Activated naive CD8-positive, alpha-beta T cell treated with anti-CD3 and anti-CD28 coated beads, Interleukin-2, amount 10 ng/mL, durations not matched to agents 7 days and 5 days (primary cell): ENCODE data around the gene CRACDL. TPM values are rescaled to one million over a fixed set of nuclear protein-coding genes. Genes with fewer than 3 reads are reported as not detected.

Source experiments
- ATAC-seq: fragments of 150-1000 bp; cut with Tn5 transposase; one replicate; pipeline ENCODE4 v1.10.0; 2021; ENCODE audit warnings: low read depth, moderate library complexity
- POLR2A ChIA-PET: fragments of 350-600 bp; sonication (Branson Sonifier 250); formaldehyde crosslinking; loops from one replicate; lab custom pipeline; 2021; ENCODE audit warnings: antibody characterized with exemption; lab: Charles Lee
- DNase-seq: peaks from one replicate; pipeline ENCODE4 v3.0.0; 2021
- H3K27ac Mint-ChIP-seq: one replicate; pipeline ENCODE4 v1.8.0; 2022; ENCODE audit warnings: mild to moderate bottlenecking, mixed read lengths
- H3K27me3 Mint-ChIP-seq: one replicate; pipeline ENCODE4 v1.8.0; 2022; ENCODE audit warnings: mild to moderate bottlenecking, moderate library complexity, mixed read lengths
- H3K36me3 Mint-ChIP-seq: one replicate; pipeline ENCODE4 v1.8.0; 2021; ENCODE audit warnings: mild to moderate bottlenecking, mixed read lengths
- H3K4me1 Mint-ChIP-seq: one replicate; pipeline ENCODE4 v1.8.0; 2021; ENCODE audit warnings: mixed read lengths
- H3K4me3 Mint-ChIP-seq: one replicate; pipeline ENCODE4 v1.8.0; 2022; ENCODE audit warnings: mild to moderate bottlenecking, moderate library complexity, mixed read lengths
- H3K9me3 Mint-ChIP-seq: one replicate; pipeline ENCODE4 v1.8.0; 2021; ENCODE audit warnings: mixed read lengths
- total RNA-seq, 2 experiments: library from RNA; stranded (reverse); gene quantifications; one replicate each; pipeline ENCODE4 v1.2.3, GENCODE V29; 2021

CRACDL gene
- total RNA-seq, 2 experiments from 2014 or later, result 0.61 to 2.3 TPM

- ATAC-seq (no peak), DNase-seq (no peak)
- H3K36me3 Mint-ChIP-seq, result peaks cover 2% of the 10 kb centered on the region
- no peak overlapping the region for H3K27ac Mint-ChIP-seq
- peaks cover 16% of the 10 kb centered on the region for H3K4me1 Mint-ChIP-seq
- peaks cover 3% of the 10 kb centered on the region for H3K27me3 Mint-ChIP-seq
- no peaks in the 10 kb centered on the region for H3K9me3 Mint-ChIP-seq
- POLR2A ChIA-PET, result no interaction called here
- no peak overlapping the region for H3K4me3 Mint-ChIP-seq
Observed at GRCh38 chr2:98809116-98809515, 126.9 kb downstream of the CRACDL start.

- Mint-ChIP-seq H3K4me3 (no peak overlapping the region), H3K4me1 (peaks cover 16% of the 10 kb centered on the region), H3K27ac (no peak overlapping the region), H3K36me3 (peaks cover 2% of the 10 kb centered on the region), H3K9me3 (no peaks in the 10 kb centered on the region), H3K27me3 (peaks cover 3% of the 10 kb centered on the region)
- DNase-seq (no peak), ATAC-seq (no peak)
- POLR2A ChIA-PET, result interaction anchor here (1.7 to 2.0 kb wide), 2 partner anchors 12 to 78 kb away, joined by 5 to 6 read pairs; no protein-coding TSS in a partner anchor
Observed at GRCh38 chr2:98808546-98808945, 127.5 kb downstream of the CRACDL start.

- Mint-ChIP-seq H3K27ac (no peak overlapping the region), H3K4me1 (peaks cover 16% of the 10 kb centered on the region), H3K9me3 (no peaks in the 10 kb centered on the region), H3K4me3 (no peak overlapping the region), H3K36me3 (peaks cover 2% of the 10 kb centered on the region), H3K27me3 (peaks cover 3% of the 10 kb centered on the region)
- no peak for DNase-seq
- POLR2A ChIA-PET, result interaction anchor here (1.1 to 2.0 kb wide), 4 partner anchors 13 to 78 kb away, joined by 3 to 6 read pairs (median 4); no protein-coding TSS in a partner anchor
- ATAC-seq, result no peak
Observed at GRCh38 chr2:98807929-98808328, 128.1 kb downstream of the CRACDL start.

DNA sequence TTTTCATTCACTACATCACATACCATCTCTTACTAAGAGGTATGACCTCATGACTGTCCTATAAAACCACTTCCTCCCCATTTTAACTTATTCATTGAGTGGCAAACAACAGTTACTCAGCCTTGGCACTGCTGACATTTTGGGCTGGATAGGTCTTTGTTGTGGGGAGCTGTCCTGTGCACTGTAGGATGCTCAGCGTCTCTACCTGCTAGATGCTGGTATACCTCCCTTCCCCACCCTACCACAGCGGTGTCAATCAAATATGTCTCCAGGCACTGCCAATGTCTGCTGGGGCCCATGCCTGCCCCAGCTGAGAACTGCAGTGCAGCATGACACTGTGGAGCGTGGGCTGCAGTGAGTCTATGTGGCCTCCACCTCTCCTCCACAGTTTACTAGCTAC, 128.8 kb downstream of the CRACDL start:
- POLR2A ChIA-PET, result interaction anchor here (1.1 to 2.0 kb wide), 4 partner anchors 14 to 77 kb away, joined by 3 to 6 read pairs (median 4); no protein-coding TSS in a partner anchor
- DNase-seq (no peak), ATAC-seq (peak; percentile 87)
- Mint-ChIP-seq H3K27ac (no peak overlapping the region), H3K27me3 (peaks cover 3% of the 10 kb centered on the region), H3K4me1 (peaks cover 16% of the 10 kb centered on the region), H3K4me3 (no peak overlapping the region), H3K36me3 (peaks cover 2% of the 10 kb centered on the region), H3K9me3 (no peaks in the 10 kb centered on the region)

GRCh38 chr2:98806236-98806697, 129.8 kb downstream of the CRACDL start:
- Mint-ChIP-seq H3K27ac (no peak overlapping the region), H3K9me3 (no peaks in the 10 kb centered on the region)

DNA sequence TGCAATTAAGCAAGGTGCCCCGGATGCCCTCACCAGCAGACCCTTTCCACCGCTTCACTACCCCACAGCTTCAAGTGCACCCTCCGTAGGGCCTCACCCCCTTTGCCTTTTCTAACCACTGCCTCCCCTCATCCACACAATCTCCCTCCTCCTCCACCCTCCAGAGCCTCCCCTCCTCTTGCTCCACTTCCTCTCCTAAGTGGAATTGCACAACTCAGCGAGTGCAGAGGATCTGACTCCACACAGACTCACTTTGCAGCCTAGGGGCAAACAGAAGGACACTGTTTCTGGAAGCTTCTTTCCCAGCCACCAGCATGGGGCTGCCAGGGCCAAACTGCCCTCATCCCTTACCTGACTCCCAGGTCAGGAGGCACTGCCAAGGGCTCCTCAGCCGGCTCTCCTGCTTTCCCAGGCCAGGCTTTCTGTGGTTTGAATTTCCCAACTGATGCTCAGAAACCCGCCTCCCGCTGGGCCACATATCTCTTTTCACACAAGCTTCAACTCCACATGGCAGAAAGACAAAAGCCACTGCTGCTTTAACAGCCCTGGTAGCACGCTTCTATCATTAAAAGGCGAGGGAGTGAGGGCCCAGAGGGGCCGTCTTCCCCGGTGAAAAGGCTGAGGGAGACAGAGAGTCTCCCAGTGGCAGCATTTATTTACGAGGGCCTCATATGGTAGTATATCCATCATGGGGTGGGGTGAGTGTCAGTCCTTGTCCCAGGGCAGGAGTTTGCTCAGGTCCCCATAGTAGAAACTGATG, 130.4 kb downstream of the CRACDL start:
- no peaks in the 10 kb centered on the region for H3K36me3 Mint-ChIP-seq
- ATAC-seq (no peak), DNase-seq (no peak)
- H3K4me1 Mint-ChIP-seq, result peaks cover 16% of the 10 kb centered on the region
- no peak overlapping the region for H3K4me3 Mint-ChIP-seq
- H3K9me3 Mint-ChIP-seq, result no peaks in the 10 kb centered on the region
- POLR2A ChIA-PET, result interaction anchor here (1.0 kb wide), 1 partner anchor 12 kb away, joined by 3 read pairs; no protein-coding TSS in a partner anchor
- no peak overlapping the region for H3K27ac Mint-ChIP-seq
- no peaks in the 10 kb centered on the region for H3K27me3 Mint-ChIP-seq

More at GRCh38 chr2:98806236-98806697, 129.8 kb downstream of the CRACDL start:
- Mint-ChIP-seq H3K27me3 (no peaks in the 10 kb centered on the region), H3K4me1 (peaks cover 16% of the 10 kb centered on the region), H3K36me3 (no peaks in the 10 kb centered on the region), H3K4me3 (no peak overlapping the region)
- POLR2A ChIA-PET, result interaction anchor here (0.9 to 2.0 kb wide), 2 partner anchors 15 to 80 kb away, joined by 3 to 6 read pairs; no protein-coding TSS in a partner anchor
- DNase-seq (no peak), ATAC-seq (no peak)

DNA sequence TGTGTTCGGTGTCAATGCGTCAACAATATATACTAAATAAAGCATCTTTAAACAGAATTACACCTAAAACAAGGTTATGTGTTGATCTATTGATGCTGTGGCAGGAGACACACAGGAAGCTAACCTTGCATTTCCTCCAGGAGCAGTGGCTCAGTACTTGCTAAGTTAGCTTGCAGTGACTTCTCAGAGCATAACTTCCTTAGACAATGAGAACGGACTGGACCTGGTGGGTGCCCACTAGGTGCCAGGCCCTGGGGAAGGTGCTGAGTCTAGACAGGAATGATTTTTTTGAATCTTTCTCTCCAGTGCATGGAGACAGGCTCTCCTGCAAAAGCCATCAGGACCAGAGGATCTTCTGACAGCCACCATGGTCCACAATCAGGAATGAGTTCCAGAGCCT, 131.3 kb downstream of the CRACDL start:
- POLR2A ChIA-PET, result interaction anchor here (1.0 to 1.4 kb wide), 2 partner anchors 13 to 33 kb away, joined by 3 to 5 read pairs; no protein-coding TSS in a partner anchor
- peaks cover 17% of the 10 kb centered on the region for H3K4me1 Mint-ChIP-seq

DNA sequence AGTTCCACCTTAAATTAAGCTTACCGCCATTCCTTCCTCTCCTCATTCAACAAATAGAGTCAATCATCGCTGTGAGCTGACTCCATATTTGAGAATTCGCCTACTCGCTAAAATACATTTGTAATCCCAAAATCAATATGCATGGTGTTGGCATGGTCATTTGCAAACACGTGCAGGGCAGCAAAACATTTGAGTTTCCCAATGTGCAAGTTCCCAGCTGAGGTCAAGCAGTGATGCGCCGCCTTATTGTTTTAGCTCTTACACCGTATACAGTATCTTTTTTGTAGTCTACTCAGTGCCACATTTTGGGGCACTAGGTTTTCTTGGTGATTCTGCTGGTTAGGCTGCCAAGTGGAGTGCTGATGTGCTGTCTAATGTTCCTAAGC, 131.8 kb downstream of the CRACDL start:
- peaks cover 17% of the 10 kb centered on the region for H3K4me1 Mint-ChIP-seq
- POLR2A ChIA-PET, result interaction anchor here (1.0 to 1.4 kb wide), 2 partner anchors 14 to 33 kb away, joined by 3 to 5 read pairs; no protein-coding TSS in a partner anchor
- DNase-seq (no peak), ATAC-seq (no peak)
- no peaks in the 10 kb centered on the region for H3K9me3 Mint-ChIP-seq
- H3K36me3 Mint-ChIP-seq, result no peaks in the 10 kb centered on the region
- H3K27ac Mint-ChIP-seq, result no peak overlapping the region
- no peaks in the 10 kb centered on the region for H3K27me3 Mint-ChIP-seq
- H3K4me3 Mint-ChIP-seq, result no peak overlapping the region

More for the DNA sequence above, 131.3 kb downstream of the CRACDL start:
- no peaks in the 10 kb centered on the region for H3K27me3 Mint-ChIP-seq
- DNase-seq, result no peak
- no peaks in the 10 kb centered on the region for H3K9me3 Mint-ChIP-seq
- no peak for ATAC-seq
- H3K36me3 Mint-ChIP-seq, result no peaks in the 10 kb centered on the region
- H3K4me3 Mint-ChIP-seq, result no peak overlapping the region
- H3K27ac Mint-ChIP-seq, result no peak overlapping the region

- POLR2A ChIA-PET, result interaction anchor here (0.6 to 1.4 kb wide), 2 partner anchors 32 to 340 kb away, joined by 3 to 5 read pairs; no protein-coding TSS in a partner anchor
- H3K36me3 Mint-ChIP-seq, result no peaks in the 10 kb centered on the region
- no peak overlapping the region for H3K4me3 Mint-ChIP-seq
- no peaks in the 10 kb centered on the region for H3K27me3 Mint-ChIP-seq
- no peak overlapping the region for H3K27ac Mint-ChIP-seq
- DNase-seq, result no peak
- ATAC-seq, result no peak
- H3K4me1 Mint-ChIP-seq, result peaks cover 17% of the 10 kb centered on the region
- H3K9me3 Mint-ChIP-seq, result no peaks in the 10 kb centered on the region
Observed at GRCh38 chr2:98803405-98804264, 132.4 kb downstream of the CRACDL start.

DNA sequence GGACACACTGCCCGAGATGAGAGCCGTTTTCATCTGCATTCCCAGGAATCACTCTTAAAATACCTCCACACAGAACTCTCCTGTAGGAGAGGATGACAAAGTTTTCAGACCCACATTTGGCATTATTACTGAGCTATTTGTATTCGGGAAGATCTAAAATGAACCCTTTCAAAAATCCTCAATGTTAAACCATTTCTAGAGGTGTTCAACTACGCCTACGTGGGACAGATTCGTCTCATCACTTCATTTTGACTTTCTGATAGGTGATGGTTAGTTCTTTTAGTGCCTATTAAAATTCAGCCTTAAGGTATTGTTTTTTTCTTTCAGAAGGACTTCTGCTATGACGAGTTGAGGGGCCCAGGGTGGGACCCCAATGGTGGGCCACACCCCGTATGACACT, 133.7 kb downstream of the CRACDL start:
- Mint-ChIP-seq H3K4me1 (peaks cover 13% of the 10 kb centered on the region), H3K27ac (no peak overlapping the region), H3K4me3 (no peak overlapping the region), H3K36me3 (no peaks in the 10 kb centered on the region), H3K27me3 (no peaks in the 10 kb centered on the region), H3K9me3 (no peaks in the 10 kb centered on the region)
- POLR2A ChIA-PET, result no interaction called here
- DNase-seq, result no peak
- ATAC-seq, result no peak

GRCh38 chr2:98801921-98802321, 134.1 kb downstream of the CRACDL start:
- POLR2A ChIA-PET, result no interaction called here
- Mint-ChIP-seq H3K36me3 (no peaks in the 10 kb centered on the region), H3K27me3 (no peaks in the 10 kb centered on the region), H3K4me3 (no peak overlapping the region), H3K9me3 (no peaks in the 10 kb centered on the region), H3K27ac (no peak overlapping the region), H3K4me1 (peaks cover 9% of the 10 kb centered on the region)
- DNase-seq (no peak), ATAC-seq (no peak)

DNA sequence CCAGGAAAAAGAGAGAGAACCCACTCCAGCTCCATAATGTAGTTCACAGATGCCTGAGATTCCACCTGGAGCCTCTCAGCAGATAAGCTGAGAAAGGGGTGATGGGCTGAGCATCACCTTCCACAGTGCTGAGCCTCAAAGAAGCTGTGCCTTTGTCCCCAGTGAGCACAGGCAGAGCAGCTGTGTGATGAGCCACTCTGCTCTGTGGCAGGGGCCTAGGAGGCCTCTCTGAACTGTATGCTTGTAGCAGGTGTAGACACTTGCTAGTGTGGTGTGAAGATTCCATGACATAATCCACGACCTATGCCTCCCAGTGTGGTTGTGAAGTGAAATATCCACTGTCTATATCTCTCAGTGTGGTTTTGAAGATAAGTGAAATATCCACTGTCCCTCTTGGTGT, 134.7 kb downstream of the CRACDL start:
- POLR2A ChIA-PET, result no interaction called here
- no peak for DNase-seq
- ATAC-seq, result no peak
- Mint-ChIP-seq H3K27ac (peak overlapping the region; percentile 23), H3K4me1 (peaks cover 7% of the 10 kb centered on the region), H3K27me3 (no peaks in the 10 kb centered on the region), H3K4me3 (no peak overlapping the region), H3K36me3 (no peaks in the 10 kb centered on the region), H3K9me3 (no peaks in the 10 kb centered on the region)
